Activated CD8-positive, alpha-beta T cell treated with anti-CD3 and anti-CD28 coated beads for 36 hours (primary cell): ENCODE measurements around the gene NRN1L. TPM values are rescaled to one million over a fixed set of nuclear protein-coding genes. Genes with fewer than 3 reads are reported as not detected.

ENCODE experiments used
- ATAC-seq: fragments of 200-7000 bp; cut with Tn5 transposase; one replicate; pipeline ENCODE4 v1.10.0; 2021; ENCODE audit warnings: mild to moderate bottlenecking, moderate library complexity
- CTCF ChIA-PET: fragments of 350-600 bp; sonication (Branson Sonifier 250); formaldehyde crosslinking; loops from one replicate; lab custom pipeline; 2021; ENCODE audit warnings: antibody characterized with exemption; lab: Charles Lee
- POLR2A ChIA-PET: fragments of 350-600 bp; sonication (Branson Sonifier 250); formaldehyde crosslinking; loops from one replicate; lab custom pipeline; 2021; ENCODE audit warnings: antibody characterized with exemption; lab: Charles Lee
- DNase-seq: peaks from one replicate; pipeline ENCODE4 v3.0.0-alpha.2; 2020
- H3K27ac Mint-ChIP-seq: one replicate; pipeline ENCODE4 v1.8.0; 2021; ENCODE audit warnings: mild to moderate bottlenecking, mixed read lengths
- H3K27me3 Mint-ChIP-seq: one replicate; pipeline ENCODE4 v1.8.0; 2021; ENCODE audit warnings: mixed read lengths
- H3K36me3 Mint-ChIP-seq: one replicate; pipeline ENCODE4 v1.8.0; 2021; ENCODE audit warnings: low read depth, mixed read lengths
- H3K4me1 Mint-ChIP-seq: one replicate; pipeline ENCODE4 v1.8.0; 2021; ENCODE audit warnings: low read depth, mixed read lengths
- H3K4me3 Mint-ChIP-seq: one replicate; pipeline ENCODE4 v1.8.0; 2021; ENCODE audit warnings: mild to moderate bottlenecking, moderate library complexity, mixed read lengths
- H3K9me3 Mint-ChIP-seq: one replicate; pipeline ENCODE4 v1.8.0; 2021; ENCODE audit warnings: mixed read lengths
- intact Hi-C: fragments of 100-400 bp; cut with micrococcal nuclease; formaldehyde crosslinking; loops from one replicate; pipeline ENCODE4 v1.10.0; 2022
- total RNA-seq, 2 experiments: library from RNA; stranded (reverse); gene quantifications; one replicate each; pipeline ENCODE4 v1.2.3, GENCODE V29; 2021
- TF ChIP-seq, protein P1 (sequence below): fragments of 200-600 bp; IDR thresholded peaks from one replicate; pipeline ENCODE4 v1.8.0; 2022; ENCODE audit warnings: antibody characterized with exemption, mild to moderate bottlenecking

The NRN1L gene
- total RNA-seq, 2 experiments from 2014 or later: 0.83 TPM; not detected in 1

DNA sequence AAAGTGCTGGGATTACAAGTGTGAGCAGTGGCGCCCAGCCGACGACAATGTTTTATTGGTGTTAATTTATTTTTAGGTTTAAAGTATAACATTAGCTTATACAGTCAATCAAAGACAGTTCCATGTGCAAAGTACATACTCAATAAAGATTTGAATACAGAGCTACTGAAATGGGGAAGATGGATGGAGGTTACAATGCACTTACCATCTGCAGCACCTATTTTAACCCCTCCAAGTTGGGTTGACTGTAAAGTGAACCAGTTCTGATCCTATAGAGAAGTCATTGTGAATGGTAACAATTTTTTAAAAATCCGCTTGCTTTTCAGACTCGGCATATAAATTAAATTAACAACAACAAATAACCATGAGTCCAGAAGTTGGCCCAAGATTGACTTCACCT lies 7.7 kb downstream of the NRN1L start:
- no peaks in the 10 kb centered on the region for H3K27me3 Mint-ChIP-seq
- H3K4me3 Mint-ChIP-seq: peak overlapping the region; percentile 79
- H3K36me3 Mint-ChIP-seq: no peaks in the 10 kb centered on the region
- no peaks in the 10 kb centered on the region for H3K9me3 Mint-ChIP-seq
- no peak for DNase-seq
- H3K4me1 Mint-ChIP-seq: peaks cover 24% of the 10 kb centered on the region
- ChIA-PET CTCF (interaction anchor here (0.6 to 4.9 kb wide), 9 partner anchors 9 to 149 kb away, joined by 3 to 30 read pairs (median 5); partner anchors contain the start of genes CTRL, NRN1L and PSMB10), POLR2A (interaction anchor here (0.7 to 2.1 kb wide), 7 partner anchors 8 to 48 kb away, joined by 3 to 8 read pairs (median 5); partner anchors contain the start of genes CTRL, NRN1L and PSMB10)
- TF ChIP-seq, protein P1, sequence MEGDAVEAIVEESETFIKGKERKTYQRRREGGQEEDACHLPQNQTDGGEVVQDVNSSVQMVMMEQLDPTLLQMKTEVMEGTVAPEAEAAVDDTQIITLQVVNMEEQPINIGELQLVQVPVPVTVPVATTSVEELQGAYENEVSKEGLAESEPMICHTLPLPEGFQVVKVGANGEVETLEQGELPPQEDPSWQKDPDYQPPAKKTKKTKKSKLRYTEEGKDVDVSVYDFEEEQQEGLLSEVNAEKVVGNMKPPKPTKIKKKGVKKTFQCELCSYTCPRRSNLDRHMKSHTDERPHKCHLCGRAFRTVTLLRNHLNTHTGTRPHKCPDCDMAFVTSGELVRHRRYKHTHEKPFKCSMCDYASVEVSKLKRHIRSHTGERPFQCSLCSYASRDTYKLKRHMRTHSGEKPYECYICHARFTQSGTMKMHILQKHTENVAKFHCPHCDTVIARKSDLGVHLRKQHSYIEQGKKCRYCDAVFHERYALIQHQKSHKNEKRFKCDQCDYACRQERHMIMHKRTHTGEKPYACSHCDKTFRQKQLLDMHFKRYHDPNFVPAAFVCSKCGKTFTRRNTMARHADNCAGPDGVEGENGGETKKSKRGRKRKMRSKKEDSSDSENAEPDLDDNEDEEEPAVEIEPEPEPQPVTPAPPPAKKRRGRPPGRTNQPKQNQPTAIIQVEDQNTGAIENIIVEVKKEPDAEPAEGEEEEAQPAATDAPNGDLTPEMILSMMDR: no peak
- intact Hi-C loops: no loop called here
- no peak for ATAC-seq
- peak overlapping the region; percentile 80 for H3K27ac Mint-ChIP-seq

DNA sequence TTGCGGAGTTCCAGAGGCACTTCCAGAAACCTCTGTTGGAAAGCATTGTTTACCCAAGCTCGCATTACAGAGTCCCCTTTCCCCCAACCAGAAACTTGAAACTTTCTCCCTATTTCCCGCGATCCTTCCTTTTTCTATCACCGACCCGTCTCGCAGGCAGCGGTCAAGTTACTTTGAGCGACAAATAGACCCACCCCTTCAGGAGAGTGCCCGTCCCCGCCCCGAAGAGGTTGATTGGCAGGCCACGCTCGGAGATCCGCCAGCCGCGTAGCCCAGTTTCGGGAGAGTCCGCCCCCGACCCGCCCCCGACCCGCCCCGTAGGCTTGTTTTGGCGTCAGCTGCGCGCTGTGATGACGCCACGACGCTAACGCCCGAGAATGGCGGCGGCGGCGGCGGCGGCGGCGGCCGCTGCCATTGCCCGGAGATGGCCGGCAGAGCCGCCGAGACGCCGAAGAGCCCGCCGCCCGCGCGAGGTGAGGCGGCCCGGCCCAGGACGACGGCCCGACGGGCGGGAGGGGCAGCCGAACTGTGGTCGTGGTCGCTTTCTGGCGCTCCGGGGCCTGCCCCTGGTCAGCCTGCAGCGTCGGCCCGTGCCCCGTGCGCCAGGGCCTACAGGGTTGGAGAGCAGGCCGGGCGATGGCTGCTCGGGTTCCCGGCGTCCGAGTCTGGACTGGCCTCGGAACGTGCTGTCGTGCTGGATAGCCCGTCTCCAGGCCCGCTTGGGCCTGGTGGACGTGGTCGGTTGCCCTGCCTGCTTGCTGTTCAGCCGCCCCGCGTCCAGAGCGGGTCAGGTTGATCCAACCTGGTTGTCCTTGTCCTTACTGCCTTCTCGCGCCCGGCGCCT lies 8.4 kb downstream of the NRN1L start, which contains the start of gene PSKH1:
Gene PSKH1 (plus strand): TSS at position 356 of the 844 bp plus-strand sequence. CDS start 15,496 bp downstream, outside the sequence.
- Mint-ChIP-seq H3K27me3 (no peaks in the 10 kb centered on the region), H3K4me3 (peak within 1 kb of the TSS; percentile 97), H3K27ac (peak within 1 kb of the TSS; percentile 95), H3K4me1 (peaks cover 26% of the 10 kb centered on the region), H3K9me3 (no peaks in the 10 kb centered on the region), H3K36me3 (no peaks in the 10 kb centered on the region)
- intact Hi-C loops: no loop called here
- DNase-seq: peak; percentile 97
- TF ChIP-seq, protein P1: no peak
- CTCF ChIA-PET: interaction anchor here (0.6 to 4.9 kb wide), 11 partner anchors 9 to 372 kb away, joined by 3 to 30 read pairs (median 5); partner anchors contain the start of genes CTRL, NRN1L and PSMB10
- peak; percentile 100 for ATAC-seq
- POLR2A ChIA-PET: interaction anchor here (0.5 to 2.1 kb wide), 12 partner anchors 9 to 112 kb away, joined by 3 to 8 read pairs (median 4); partner anchors contain the start of genes CTRL, EDC4, NRN1L and PSMB10

DNA sequence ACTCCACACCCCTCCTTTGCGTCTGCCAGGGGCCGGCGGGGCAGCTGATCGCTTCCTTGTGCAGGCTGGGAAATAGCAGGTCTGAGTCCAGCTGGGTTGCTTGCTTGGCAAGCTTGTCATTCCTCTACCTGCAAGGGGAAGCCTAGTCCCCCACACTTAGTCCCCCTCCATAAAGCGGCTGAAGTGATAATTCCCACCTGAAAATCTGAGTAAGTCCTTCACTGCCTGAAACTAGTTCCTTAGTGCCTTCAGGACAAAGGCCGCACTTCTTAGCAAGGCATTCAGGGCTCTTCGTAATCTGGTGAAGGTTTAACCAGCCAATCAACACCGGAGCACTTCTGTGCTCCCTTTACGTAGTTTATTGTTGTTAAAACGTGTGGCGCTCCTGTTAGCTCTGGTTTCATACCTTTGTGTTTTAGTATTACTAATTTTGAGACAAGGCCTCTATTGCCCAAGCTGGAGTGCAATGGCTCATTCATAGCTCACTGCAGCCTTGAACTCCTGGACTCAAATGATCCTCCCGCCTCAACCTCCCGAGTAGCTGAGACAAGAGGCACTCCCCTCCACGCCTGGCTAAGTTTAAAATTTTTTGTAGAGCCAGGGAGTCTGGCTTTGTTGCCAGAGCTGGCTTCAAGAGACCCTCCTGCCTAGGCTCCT lies 9.2 kb downstream of the NRN1L start:
- TF ChIP-seq, protein P1: no peak

DNA sequence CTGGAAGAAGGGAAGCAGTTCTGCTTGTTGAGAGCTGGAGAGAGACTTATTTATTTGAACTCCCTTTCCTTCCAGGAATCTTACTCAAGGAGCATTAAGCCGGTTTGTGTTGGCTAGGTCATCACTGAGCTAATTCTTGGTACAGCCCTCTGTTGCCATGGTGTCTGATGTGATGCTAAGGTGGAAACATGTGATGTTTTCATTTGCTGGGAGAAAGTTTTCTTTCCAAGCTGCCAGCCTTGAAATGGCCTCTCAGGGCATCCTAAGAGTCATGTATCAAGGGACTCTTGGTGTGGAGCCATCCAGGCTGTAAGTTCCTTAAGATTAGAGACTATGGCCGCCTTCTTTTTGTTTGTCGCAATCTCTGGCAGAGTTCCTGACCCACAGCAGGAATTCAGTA lies 12.5 kb downstream of the NRN1L start:
- POLR2A ChIA-PET: interaction anchor here (1.3 to 1.5 kb wide), 3 partner anchors 9 to 39 kb away, joined by 3 to 7 read pairs (median 4); partner anchors contain the start of gene PSMB10
- H3K4me1 Mint-ChIP-seq: peaks cover 31% of the 10 kb centered on the region
- no peaks in the 10 kb centered on the region for H3K9me3 Mint-ChIP-seq
- no peak overlapping the region for H3K4me3 Mint-ChIP-seq
- intact Hi-C loops: no loop called here
- H3K36me3 Mint-ChIP-seq: no peaks in the 10 kb centered on the region
- ATAC-seq (no peak), DNase-seq (no peak)
- no peak overlapping the region for H3K27ac Mint-ChIP-seq
- TF ChIP-seq, protein P1: no peak
- CTCF ChIA-PET: interaction anchor here (0.7 to 4.8 kb wide), 7 partner anchors 13 to 168 kb away, joined by 3 to 31 read pairs (median 5); partner anchors contain the start of gene NRN1L
- H3K27me3 Mint-ChIP-seq: no peaks in the 10 kb centered on the region

More for the DNA sequence above, 9.2 kb downstream of the NRN1L start:
- H3K27me3 Mint-ChIP-seq: no peaks in the 10 kb centered on the region
- no peaks in the 10 kb centered on the region for H3K36me3 Mint-ChIP-seq
- peak; percentile 29 for DNase-seq
- ChIA-PET CTCF (interaction anchor here (0.9 to 4.9 kb wide), 8 partner anchors 10 to 373 kb away, joined by 3 to 30 read pairs (median 6); partner anchors contain the start of genes CTRL, NRN1L and PSMB10), POLR2A (interaction anchor here (0.5 to 2.1 kb wide), 11 partner anchors 19 to 331 kb away, joined by 3 to 8 read pairs (median 3); partner anchors contain the start of genes EDC4 and PSMB10)
- no peaks in the 10 kb centered on the region for H3K9me3 Mint-ChIP-seq
- peak overlapping the region; percentile 97 for H3K4me3 Mint-ChIP-seq
- H3K27ac Mint-ChIP-seq: peak overlapping the region; percentile 95
- intact Hi-C loops: no loop called here
- ATAC-seq: no peak
- peaks cover 26% of the 10 kb centered on the region for H3K4me1 Mint-ChIP-seq
